22Rv1 (cell line): ENCODE measurements around the gene PLXNA2.

Source experiments
- CTCF ChIP-seq: fragments of 450-650 bp; IDR thresholded peaks from 2 replicates; pipeline ENCODE4 v1.5.1; 2017; ENCODE audit warnings: mild to moderate bottlenecking
- ZFX ChIP-seq: fragments of 450-650 bp; IDR thresholded peaks from 2 replicates; pipeline ENCODE4 v1.6.1; 2017; ENCODE audit warnings: antibody characterized with exemption, borderline replicate concordance

- TF ChIP-seq CTCF (no peak), ZFX (no peak)
Observed at GRCh38 chr1:208100906-208101305, 143.3 kb downstream of the PLXNA2 start.
